GM19395 (cell line): ENCODE results near the gene RSAD2.
"Not testable (repeated sequence)": the region's sequence is repeated elsewhere in the genome, so short reads cannot be mapped to it uniquely, and the experiment has no call there.

ENCODE experiments used
- ATAC-seq: cut with Tn5 transposase; IDR thresholded peaks from one replicate; pipeline ENCODE4 v1.9.1; 2021; ENCODE audit warnings: mild to moderate bottlenecking, moderate library complexity; ENCODE audit not compliant: unreplicated experiment

Gene RSAD2

DNA sequence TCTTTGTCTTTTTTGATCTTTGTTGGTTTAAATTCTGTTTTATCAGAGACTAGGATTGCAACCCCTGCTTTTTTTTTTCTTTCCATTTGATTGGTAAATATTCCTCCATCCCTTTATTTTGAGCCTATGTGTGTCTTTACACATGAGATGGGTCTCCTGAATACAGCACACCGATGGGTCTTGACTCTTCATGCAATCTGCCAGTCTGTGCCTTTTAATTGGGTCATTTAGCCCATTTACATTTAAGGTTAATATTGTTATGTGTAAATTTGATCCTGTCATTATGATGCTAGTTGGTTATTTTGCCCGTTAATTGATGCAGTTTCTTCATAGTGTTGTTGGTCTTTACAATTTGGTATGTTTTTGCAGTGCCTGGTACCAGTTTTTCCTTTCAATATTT lies 25.0 kb downstream of the RSAD2 start:
- not testable (repeated sequence) for ATAC-seq

GRCh38 chr2:6905668-6906067 lies 28.1 kb downstream of the RSAD2 start:
- ATAC-seq = no peak

DNA sequence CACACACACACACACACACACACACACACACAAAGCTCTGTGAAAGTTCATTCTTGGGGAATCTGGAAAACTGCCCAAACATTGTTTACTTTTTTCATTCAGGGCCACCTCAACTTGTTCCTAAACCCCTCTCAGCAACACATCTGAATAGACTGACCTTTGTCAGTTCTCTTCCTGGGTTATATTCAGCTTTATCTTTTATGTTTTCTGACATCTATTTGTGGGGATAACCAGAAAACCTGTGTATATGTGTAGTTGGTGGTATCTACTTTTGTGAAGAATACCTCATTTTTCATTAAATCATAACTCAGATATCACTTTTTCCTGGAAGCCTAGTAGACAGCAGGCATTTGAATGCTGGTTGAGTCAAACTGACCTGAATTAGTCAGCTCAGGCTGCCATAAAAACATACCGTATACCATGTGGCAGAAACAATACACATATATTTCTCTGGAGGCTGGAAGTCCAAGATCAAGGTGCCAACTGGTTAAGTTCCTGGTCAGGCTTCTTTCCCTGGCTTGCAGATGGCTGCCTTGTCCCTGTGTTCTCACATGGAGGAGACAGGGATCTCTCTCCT lies 28.7 kb downstream of the RSAD2 start:
- no peak for ATAC-seq

DNA sequence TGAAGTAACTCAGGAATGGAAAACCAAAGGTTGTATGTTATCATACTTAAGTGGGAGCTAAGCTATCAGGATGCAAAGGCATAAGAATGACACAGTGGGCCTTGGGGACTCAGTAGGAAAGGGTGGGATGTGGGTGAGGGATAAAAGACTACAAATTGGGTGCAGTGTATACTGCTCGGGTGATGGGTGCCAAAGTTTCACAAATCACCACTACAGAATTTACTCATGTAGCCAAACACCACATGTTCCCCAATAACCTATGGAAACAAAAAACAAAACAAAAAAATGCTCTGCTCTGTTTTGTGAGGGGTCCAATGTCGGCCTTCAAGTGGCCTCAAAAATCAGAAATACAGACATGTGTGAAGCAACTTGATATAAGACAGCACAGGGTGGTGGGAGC lies 30.7 kb downstream of the RSAD2 start:
- no peak for ATAC-seq

- peak; percentile 99 for ATAC-seq
These were observed 32.1 kb downstream of the RSAD2 start for GRCh38 chr2:6909431-6910385.

GRCh38 chr2:6911721-6912120 lies 34.1 kb downstream of the RSAD2 start:
- no peak for ATAC-seq

DNA sequence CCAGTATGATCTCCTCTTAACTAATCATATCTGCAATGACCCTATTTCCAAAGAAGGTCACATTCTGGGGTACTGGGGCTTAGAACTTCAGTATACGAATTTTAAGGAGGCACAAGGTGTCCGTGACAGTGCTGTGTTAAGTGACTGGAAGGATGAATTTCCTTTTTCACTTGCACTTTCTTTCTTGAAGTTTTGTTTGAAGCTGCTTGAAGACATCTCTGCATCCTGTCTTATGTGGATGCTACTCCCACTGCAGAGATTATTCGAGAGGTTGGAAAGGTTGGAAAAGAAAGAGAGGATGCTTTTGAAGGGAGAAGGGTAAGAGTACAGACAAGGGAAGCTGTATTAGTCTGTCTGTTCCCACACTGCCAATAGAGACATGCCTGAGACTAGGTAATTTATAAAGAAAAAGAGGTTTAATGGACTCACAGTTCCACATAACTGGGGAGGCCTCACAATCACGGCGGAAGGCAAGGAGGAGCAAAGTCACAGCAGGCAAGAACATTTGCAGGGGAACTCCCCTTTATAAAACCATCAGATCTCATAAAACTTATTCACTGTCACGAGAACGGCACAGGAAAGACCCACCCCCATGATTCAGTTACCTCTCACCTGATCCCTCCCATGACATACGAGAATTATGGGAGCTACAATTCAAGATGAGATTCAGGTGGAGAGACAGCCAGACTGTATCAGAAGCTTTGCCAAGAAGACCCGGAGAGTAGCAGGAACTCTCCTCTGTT lies 36.0 kb downstream of the RSAD2 start:
- no peak for ATAC-seq

DNA sequence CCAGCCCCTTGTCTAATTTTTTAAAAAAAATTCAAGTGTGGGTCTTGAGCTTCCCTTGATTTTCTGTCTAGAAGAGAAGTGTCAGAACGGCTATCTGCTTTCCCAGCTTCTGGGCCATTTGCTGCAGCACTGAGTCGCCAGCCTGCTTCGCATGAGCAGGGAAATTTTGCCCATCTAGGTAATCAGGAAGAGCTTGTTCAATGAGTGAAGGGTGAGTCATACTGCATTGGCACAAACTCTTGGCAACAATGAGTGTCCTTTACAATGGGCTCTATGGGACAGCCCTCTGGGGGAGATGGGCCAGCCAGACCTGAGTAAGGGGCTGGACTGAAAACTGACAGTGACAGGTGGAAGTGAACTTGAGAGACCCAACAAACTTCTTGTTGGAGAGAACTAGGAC lies 37.3 kb downstream of the RSAD2 start:
- no peak for ATAC-seq

DNA sequence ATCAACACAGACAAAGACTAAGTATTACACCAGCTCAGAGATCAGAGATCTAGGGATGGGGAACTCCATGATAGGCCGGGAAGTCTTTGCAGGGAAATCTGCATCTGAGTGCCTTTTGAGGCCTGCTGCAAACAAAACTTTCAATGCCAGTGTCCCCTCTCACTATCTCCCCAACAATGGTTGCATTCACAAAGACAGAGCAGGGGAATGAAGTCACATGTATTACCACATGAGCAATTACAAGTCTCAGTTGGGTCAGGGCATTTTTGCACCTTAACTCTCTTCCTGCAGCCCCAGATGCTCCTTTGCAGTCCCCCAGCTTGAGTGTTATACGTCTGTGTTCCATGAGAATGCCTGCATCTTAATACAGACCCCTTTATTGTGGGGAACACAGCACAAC lies 37.8 kb downstream of the RSAD2 start:
- no peak for ATAC-seq

- no peak for ATAC-seq
These were observed 38.6 kb downstream of the RSAD2 start for GRCh38 chr2:6916224-6916623.

GRCh38 chr2:6916736-6917070 lies 39.1 kb downstream of the RSAD2 start:
- ATAC-seq = no peak

GRCh38 chr2:6917071-6917760 lies 39.6 kb downstream of the RSAD2 start, which contains the start of gene RNF144A:
Gene RNF144A (plus strand): TSS chr2:6917412. CDS start chr2:6996927, 79,515 bp downstream.
- peak; percentile 77 for ATAC-seq

DNA sequence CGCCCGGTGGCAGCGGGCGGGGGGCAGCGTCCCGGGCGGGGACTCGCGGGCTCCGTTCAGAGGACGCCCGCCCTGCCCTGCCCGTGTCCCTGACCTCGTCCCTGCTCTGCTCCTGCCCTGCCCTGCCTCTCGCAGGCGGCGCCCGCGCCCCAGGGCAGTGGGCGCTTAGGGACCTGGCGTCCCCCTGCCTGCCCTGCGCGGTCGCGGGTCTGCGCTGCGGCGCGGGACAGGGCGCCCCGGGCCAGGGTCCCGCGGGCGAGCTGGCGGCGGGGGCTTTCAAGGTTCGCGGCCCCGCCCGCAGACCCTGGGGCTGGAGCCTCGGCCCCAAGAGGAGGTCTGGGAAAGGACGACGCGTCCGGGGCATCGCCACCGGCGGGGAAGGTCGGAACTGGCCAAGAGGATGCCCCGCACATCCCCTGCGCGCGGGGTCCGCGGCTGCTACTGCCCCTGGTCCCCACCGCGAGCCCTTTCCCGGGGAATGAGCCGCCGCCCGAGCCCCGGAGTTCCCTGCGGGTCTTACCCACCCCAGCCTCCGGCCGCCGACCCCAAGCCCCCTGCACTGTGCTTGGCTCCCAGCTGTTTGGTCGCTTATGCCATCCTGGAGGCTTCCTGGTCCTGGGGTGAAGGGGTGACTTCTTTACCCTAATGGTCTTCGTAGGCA lies 40.3 kb downstream of the RSAD2 start:
- ATAC-seq = peak; percentile 8

DNA sequence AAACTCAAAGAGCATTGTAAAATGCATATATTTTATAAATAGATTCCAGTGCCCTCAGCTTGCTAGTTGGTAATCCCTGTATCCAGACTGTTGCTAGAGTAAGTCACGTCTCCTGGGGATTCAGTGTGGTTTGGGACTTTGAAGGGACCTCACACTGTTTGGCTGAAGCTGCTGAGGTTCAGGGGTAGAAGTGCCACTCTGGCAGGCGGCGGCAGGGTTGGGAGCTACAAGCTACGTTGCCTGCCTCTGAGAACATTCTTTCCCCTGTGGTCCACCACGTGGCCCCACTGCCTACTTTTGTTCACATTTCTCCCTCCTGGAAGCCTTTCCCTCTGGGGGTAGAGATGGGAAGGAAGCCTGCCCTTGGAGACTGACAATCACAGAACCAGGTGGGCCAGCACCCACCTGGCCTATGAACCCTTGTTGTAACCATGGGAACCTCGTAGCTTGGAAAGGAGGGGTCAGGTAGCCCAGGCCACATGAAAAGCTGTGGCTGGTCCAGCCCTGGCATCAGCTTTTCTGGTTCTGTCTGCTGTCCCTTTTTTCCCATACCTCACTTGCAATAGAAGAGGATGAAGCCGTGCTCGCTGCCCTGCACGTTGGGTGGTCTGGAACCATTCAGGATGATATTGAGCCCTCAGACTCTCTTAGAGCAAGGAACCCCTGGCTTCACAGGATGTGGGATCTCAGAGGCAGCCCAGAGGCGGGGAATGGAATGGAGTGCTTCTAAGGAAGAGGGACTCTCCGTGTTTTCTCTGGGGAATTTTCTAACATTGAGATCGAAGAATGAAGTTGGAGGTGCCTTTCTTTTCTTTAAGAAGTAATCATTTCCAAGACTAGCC lies 42.5 kb downstream of the RSAD2 start:
- no peak for ATAC-seq

DNA sequence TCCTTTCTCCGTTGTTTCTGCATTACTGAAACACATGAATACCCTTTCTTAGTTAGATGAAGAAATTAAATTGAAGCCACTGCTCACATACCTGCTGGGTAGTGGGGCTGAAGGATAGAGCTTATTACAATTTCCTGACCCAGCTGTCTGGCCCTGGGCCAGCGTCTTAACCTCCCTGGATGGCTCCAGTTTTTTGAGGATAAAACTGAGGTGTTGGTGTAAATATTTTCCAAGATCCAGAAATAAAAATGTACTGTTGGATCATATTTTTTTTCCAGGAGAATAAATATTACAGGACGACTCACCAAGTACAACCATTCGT lies 43.1 kb downstream of the RSAD2 start:
- no peak for ATAC-seq

GRCh38 chr2:6921321-6921922 lies 43.8 kb downstream of the RSAD2 start:
- no peak for ATAC-seq

- no peak for ATAC-seq
These were observed 44.7 kb downstream of the RSAD2 start for GRCh38 chr2:6922201-6922656.

DNA sequence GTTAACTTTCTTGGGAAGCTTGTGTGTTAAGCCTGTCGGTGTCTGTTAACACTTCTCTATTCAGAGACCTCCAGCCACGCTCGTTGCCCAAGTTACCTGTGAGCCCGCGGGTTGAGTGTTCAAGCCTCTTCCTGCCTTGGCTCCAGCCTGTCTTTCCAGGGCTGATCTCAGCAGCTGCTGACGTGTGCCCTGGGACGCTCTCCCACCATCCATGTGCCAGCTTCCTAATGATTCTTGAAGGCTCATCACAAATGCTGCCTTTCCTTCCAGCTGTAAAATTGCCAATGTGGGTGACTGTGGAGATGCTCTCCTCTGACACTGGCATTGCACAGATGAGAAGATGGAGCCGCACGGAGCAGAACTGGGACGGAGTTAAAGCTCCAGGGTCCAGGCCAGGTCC lies 45.7 kb downstream of the RSAD2 start:
- no peak for ATAC-seq
